HEK293T (cell line): ENCODE data around the gene CPA3.

Experiments
- CTCF ChIA-PET: fragments of 350-600 bp; formaldehyde crosslinking; extraction: SDS; loops from one replicate; lab custom pipeline; 2021; ENCODE audit warnings: antibody characterized with exemption, inconsistent platforms; lab: Yijun Ruan, JAX
- POLR2A ChIA-PET: fragments of 350-600 bp; formaldehyde crosslinking; extraction: SDS; loops from one replicate; lab custom pipeline; 2020; ENCODE audit warnings: antibody characterized with exemption, inconsistent platforms; lab: Yijun Ruan, JAX
- DNase-seq: peaks from one replicate; pipeline ENCODE4 v3.0.0; 2012; ENCODE audit warnings: mixed read lengths; ENCODE audit errors: extremely low spot score
- ARNT ChIP-seq: fragments of 450-650 bp; IDR thresholded peaks from 2 replicates; pipeline ENCODE4 v1.6.1; 2017; ENCODE audit warnings: mild to moderate bottlenecking
- BHLHE40 ChIP-seq: fragments of 450-650 bp; IDR thresholded peaks from 2 replicates; pipeline ENCODE4 v1.6.1; 2016; ENCODE audit warnings: mild to moderate bottlenecking, moderate library complexity, borderline replicate concordance
- CTBP1 ChIP-seq: fragments of 450-650 bp; IDR thresholded peaks from 2 replicates; pipeline ENCODE4 v1.6.1; 2016; ENCODE audit warnings: borderline replicate concordance
- ELF4 ChIP-seq: fragments of 450-650 bp; IDR thresholded peaks from 2 replicates; pipeline ENCODE4 v1.6.1; 2017; ENCODE audit warnings: antibody characterized with exemption
- FOXA1 ChIP-seq: fragments of 450-650 bp; IDR thresholded peaks from 2 replicates; pipeline ENCODE4 v1.6.1; 2016; ENCODE audit warnings: mild to moderate bottlenecking
- FOXK2 ChIP-seq: fragments of 450-650 bp; IDR thresholded peaks from 2 replicates; pipeline ENCODE4 v1.6.1; 2016; ENCODE audit warnings: mild to moderate bottlenecking
- FOXM1 ChIP-seq: fragments of 450-650 bp; IDR thresholded peaks from 2 replicates; pipeline ENCODE4 v1.6.1; 2017; ENCODE audit warnings: mild to moderate bottlenecking, borderline replicate concordance
- HDGF ChIP-seq: fragments of 450-650 bp; IDR thresholded peaks from 2 replicates; pipeline ENCODE4 v1.6.1; 2017; ENCODE audit warnings: antibody characterized with exemption, borderline replicate concordance
- L3MBTL2 ChIP-seq: fragments of 450-650 bp; conservative IDR thresholded peaks from 2 replicates; pipeline ENCODE4 v1.6.1; 2016; ENCODE audit warnings: mild to moderate bottlenecking
- LEF1 ChIP-seq: fragments of 450-650 bp; IDR thresholded peaks from 2 replicates; pipeline ENCODE4 v1.6.1; 2017; ENCODE audit warnings: mild to moderate bottlenecking, borderline replicate concordance
- NFRKB ChIP-seq: fragments of 450-650 bp; IDR thresholded peaks from 2 replicates; pipeline ENCODE4 v1.6.1; 2016; ENCODE audit warnings: mild to moderate bottlenecking, moderate library complexity
- PKNOX1 ChIP-seq: fragments of 450-650 bp; IDR thresholded peaks from 2 replicates; pipeline ENCODE4 v1.6.1; 2016
- SP1 ChIP-seq: fragments of 450-650 bp; IDR thresholded peaks from 2 replicates; pipeline ENCODE4 v1.6.1; 2017
- SUZ12 ChIP-seq: fragments of 450-650 bp; IDR thresholded peaks from 2 replicates; pipeline ENCODE4 v1.6.1; 2016; ENCODE audit warnings: mild to moderate bottlenecking
- TARDBP ChIP-seq: fragments of 450-650 bp; IDR thresholded peaks from 2 replicates; pipeline ENCODE4 v1.6.1; 2016
- ZNF384 ChIP-seq: fragments of 450-650 bp; IDR thresholded peaks from 2 replicates; pipeline ENCODE4 v1.6.1; 2016

CPA3 gene

GRCh38 chr3:148823026-148823425 is 42.1 kb upstream of the CPA3 start:
- ChIA-PET POLR2A (no interaction called here), CTCF (no interaction called here)
- no peak for DNase-seq

DNA sequence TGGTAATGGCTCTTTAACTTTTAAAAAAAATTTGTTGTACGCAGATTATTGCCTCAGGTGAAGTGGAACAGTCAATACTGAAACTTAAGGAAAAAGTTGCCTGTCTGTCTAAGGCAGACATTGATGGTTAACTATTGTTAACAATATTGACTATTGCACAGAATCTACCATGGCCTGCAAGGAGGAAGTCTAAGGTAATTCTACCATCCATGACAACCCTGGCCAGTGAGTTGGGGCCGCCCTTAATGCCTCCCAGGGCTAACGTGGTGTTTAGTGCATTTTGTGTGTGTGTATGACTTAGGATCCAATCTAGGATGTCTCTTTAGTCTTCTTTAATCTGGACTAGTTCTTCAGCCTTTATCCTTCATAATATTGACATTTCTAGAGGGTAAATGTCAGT is 39.6 kb upstream of the CPA3 start:
- DNase-seq, result no peak
- POLR2A ChIA-PET, result no interaction called here
- TF ChIP-seq SP1 (no peak), ARNT (no peak), FOXA1 (no peak), CTBP1 (no peak), BHLHE40 (no peak), FOXK2 (no peak), HDGF (no peak), ELF4 (no peak), LEF1 (no peak), SUZ12 (no peak), FOXM1 (no peak), ZNF384 (no peak), L3MBTL2 (no peak), NFRKB (no peak)
- CTCF ChIA-PET, result no interaction called here

More at GRCh38 chr3:148823026-148823425, 42.1 kb upstream of the CPA3 start:
- TF ChIP-seq SP1 (no peak), L3MBTL2 (no peak), ELF4 (no peak), TARDBP (no peak), FOXK2 (no peak)

DNA sequence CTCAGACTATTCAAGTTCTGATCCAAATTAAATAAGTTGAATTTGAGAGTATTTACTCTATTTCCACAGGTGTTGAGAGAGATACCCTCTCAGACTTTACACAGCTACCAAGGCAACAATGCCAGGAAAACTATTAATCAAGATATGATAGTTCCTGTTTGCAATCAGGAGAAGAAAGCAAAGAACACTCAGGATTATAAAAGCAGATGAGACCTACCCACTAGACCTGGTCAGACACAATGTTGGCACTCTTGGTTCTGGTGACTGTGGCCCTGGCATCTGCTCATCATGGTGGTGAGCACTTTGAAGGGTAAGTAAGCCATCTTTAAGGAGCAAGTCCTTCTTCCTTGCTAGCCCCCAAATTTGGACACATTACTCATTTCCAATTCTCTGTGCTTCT is 37.5 kb upstream of the CPA3 start, which contains the start of gene CPB1:
Gene CPB1 (plus strand): TSS at position 227 of the 400 bp plus-strand sequence. CDS start 13 bp downstream, at position 240.
- ChIA-PET CTCF (no interaction called here), POLR2A (no interaction called here)
- TF ChIP-seq PKNOX1 (no peak), FOXK2 (no peak), FOXA1 (no peak), SUZ12 (no peak), ELF4 (no peak), ARNT (no peak), FOXM1 (no peak)
- no peak for DNase-seq

DNA sequence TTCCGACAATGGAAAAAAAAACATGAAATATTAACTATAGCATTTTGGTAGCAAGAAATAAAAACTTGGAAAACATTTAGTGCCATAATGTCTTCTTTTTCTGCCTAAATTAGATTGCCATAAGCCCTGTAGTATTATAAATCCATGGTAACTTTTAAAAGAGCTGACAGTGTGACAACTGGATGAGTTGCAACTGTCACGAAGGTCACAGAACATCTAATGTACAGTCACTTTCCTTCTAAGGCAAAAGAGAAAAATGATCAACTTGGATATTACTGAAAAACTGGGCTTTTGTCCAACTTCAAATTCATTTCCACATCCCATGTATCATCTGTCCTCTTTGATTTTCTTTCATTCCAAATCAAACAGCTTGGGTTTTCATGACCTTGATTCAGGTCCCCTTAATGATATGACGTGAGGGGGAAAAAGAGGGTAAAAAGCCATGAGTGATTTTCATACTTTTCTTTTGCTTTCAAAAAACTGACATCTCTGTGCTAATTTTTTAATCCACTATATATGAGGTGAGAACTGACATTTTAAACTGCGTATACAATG is 36.9 kb upstream of the CPA3 start:
- no peak for TF ChIP-seq FOXK2
- TF ChIP-seq FOXM1, result no peak
- TF ChIP-seq HDGF, result no peak
- no peak for TF ChIP-seq ELF4
- no peak for TF ChIP-seq ZNF384
- no peak for TF ChIP-seq SUZ12
- no peak for TF ChIP-seq L3MBTL2
- no peak for TF ChIP-seq LEF1
- TF ChIP-seq CTBP1, result no peak
- TF ChIP-seq TARDBP, result no peak
- TF ChIP-seq BHLHE40, result no peak
- no peak for TF ChIP-seq ARNT
- TF ChIP-seq PKNOX1, result no peak
- no peak for TF ChIP-seq SP1
- TF ChIP-seq NFRKB, result no peak
- no peak for TF ChIP-seq FOXA1
- POLR2A ChIA-PET, result no interaction called here
- no peak for DNase-seq
- CTCF ChIA-PET, result no interaction called here

- CTCF ChIA-PET, result interaction anchor here (0.6 kb wide), 1 partner anchor 28 kb away, joined by 5 read pairs; no protein-coding TSS in a partner anchor
- POLR2A ChIA-PET, result no interaction called here
- TF ChIP-seq BHLHE40, result no peak
- no peak for DNase-seq
Measured at GRCh38 chr3:148829926-148830325, 35.2 kb upstream of the CPA3 start.

GRCh38 chr3:148833223-148833622 is 31.9 kb upstream of the CPA3 start:
- CTCF ChIA-PET, result no interaction called here
- TF ChIP-seq BHLHE40 (no peak), FOXM1 (no peak), CTBP1 (no peak)
- no peak for DNase-seq
- POLR2A ChIA-PET, result no interaction called here

DNA sequence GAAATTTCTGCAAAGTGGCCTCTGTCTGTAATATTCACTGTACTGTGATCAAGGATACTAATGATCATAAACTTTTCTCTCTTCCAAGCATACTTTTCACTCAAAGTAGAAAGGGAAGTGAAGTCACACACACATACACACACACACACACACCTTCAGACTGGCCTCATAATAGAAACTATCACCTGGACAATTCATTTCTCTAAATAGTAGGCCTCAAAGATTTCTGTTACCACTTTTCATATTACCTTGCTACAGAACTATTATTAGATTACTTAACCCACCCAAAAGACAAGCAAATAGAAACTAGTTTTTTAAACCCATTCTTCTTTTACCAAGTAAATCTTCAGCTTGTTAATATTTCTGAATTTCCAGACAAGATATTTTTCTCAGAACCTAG is 25.3 kb upstream of the CPA3 start:
- CTCF ChIA-PET, result no interaction called here
- POLR2A ChIA-PET, result no interaction called here

More for the DNA sequence above, 25.3 kb upstream of the CPA3 start:
- no peak for DNase-seq
- TF ChIP-seq TARDBP (no peak), FOXK2 (no peak), HDGF (no peak), NFRKB (no peak), LEF1 (no peak), CTBP1 (no peak), SUZ12 (no peak), BHLHE40 (no peak), ELF4 (no peak), FOXA1 (no peak), SP1 (no peak), PKNOX1 (no peak), FOXM1 (no peak), L3MBTL2 (no peak), ZNF384 (no peak), ARNT (no peak)
